Measurements from ENCODE around the gene SVOP. TPM values are rescaled to one million over a fixed set of nuclear protein-coding genes. Genes with fewer than 3 reads are reported as not detected.

SVOP gene
- total and polyA plus RNA-seq, 2 experiments from 2014 or later: 0.10 TPM; not detected in 1

DNA sequence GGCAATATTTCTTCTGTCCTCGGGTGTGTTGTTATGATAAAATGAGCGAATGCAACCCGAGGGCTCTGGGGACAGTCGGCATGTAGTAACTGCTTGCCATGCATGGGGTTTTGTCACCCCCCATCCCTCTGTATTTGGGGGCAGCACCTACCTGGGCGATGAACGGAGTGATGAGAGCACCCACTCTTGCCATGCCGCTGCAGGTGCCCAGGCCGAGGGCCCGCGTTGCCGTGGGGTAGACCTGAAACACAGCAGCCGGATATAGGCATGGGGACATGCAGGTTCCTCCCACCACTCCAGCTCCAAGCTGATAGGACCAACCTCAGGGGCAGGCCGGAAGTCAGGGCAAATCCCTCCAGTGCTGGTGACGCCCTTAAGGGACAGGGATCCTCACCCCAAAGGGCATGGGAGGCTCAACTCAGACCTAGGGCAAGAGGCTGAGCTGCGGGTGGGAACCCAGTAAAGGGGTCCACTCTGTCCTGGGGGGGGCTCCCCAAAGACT lies 105.2 kb downstream of the SVOP start:
- DNase-seq (ENCODE audit: low spot score): no peak
- peaks cover 4% of the 10 kb centered on the region; the same call in 1 of the 3 replicates for H3K4me1 Mint-ChIP-seq
- Histone ChIP-seq H3K79me2 (replicated peaks; ENCODE audit: insufficient read depth) (no peaks in the 10 kb centered on the region), H3F3A (replicated peaks; ENCODE audit: low read depth) (no peaks in the 10 kb centered on the region), H3K36me3 (ENCODE audit: insufficient read depth) (no peaks in the 10 kb centered on the region), H3K27me3 (ENCODE audit: insufficient read depth) (no peaks in the 10 kb centered on the region), H3K4me3 (no peak overlapping the region), H2AFZ (peak overlapping the region; percentile 56; the same call in 1 of the 2 replicates), H3K4me1 (ENCODE audit: insufficient read depth) (no peaks in the 10 kb centered on the region), H3K9me2 (ENCODE audit: insufficient read depth) (no peaks in the 10 kb centered on the region), H3K27ac (ENCODE audit: low read depth) (no peak overlapping the region), H3K4me2 (no peak overlapping the region), H4K20me1 (replicated peaks; ENCODE audit: insufficient read depth) (no peaks in the 10 kb centered on the region)
- no peak for ATAC-seq
- H3K27me3 Mint-ChIP-seq (ENCODE audit: insufficient read depth, low read depth, poor library complexity): peaks cover 8% of the 10 kb centered on the region
- no peaks in the 10 kb centered on the region for H3K36me3 Mint-ChIP-seq (ENCODE audit: low read depth)
- H3K9me3 Mint-ChIP-seq: no peaks in the 10 kb centered on the region; the same call in 2 of the 3 replicates
- TF ChIP-seq, protein P1, sequence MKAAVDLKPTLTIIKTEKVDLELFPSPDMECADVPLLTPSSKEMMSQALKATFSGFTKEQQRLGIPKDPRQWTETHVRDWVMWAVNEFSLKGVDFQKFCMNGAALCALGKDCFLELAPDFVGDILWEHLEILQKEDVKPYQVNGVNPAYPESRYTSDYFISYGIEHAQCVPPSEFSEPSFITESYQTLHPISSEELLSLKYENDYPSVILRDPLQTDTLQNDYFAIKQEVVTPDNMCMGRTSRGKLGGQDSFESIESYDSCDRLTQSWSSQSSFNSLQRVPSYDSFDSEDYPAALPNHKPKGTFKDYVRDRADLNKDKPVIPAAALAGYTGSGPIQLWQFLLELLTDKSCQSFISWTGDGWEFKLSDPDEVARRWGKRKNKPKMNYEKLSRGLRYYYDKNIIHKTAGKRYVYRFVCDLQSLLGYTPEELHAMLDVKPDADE (IDR thresholded peaks at IDR 0.05): no peak
- no peak for TF ChIP-seq JUNB (IDR thresholded peaks at IDR 0.05; ENCODE audit: unreplicated experiment)
- TF ChIP-seq, protein P2, sequence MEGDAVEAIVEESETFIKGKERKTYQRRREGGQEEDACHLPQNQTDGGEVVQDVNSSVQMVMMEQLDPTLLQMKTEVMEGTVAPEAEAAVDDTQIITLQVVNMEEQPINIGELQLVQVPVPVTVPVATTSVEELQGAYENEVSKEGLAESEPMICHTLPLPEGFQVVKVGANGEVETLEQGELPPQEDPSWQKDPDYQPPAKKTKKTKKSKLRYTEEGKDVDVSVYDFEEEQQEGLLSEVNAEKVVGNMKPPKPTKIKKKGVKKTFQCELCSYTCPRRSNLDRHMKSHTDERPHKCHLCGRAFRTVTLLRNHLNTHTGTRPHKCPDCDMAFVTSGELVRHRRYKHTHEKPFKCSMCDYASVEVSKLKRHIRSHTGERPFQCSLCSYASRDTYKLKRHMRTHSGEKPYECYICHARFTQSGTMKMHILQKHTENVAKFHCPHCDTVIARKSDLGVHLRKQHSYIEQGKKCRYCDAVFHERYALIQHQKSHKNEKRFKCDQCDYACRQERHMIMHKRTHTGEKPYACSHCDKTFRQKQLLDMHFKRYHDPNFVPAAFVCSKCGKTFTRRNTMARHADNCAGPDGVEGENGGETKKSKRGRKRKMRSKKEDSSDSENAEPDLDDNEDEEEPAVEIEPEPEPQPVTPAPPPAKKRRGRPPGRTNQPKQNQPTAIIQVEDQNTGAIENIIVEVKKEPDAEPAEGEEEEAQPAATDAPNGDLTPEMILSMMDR (conservative IDR thresholded peaks at IDR 0.05; ENCODE audit: low read depth in 2 of 2): no peak
- H3K4me3 Mint-ChIP-seq: no peak overlapping the region
- no peak overlapping the region for H3K27ac Mint-ChIP-seq

DNA sequence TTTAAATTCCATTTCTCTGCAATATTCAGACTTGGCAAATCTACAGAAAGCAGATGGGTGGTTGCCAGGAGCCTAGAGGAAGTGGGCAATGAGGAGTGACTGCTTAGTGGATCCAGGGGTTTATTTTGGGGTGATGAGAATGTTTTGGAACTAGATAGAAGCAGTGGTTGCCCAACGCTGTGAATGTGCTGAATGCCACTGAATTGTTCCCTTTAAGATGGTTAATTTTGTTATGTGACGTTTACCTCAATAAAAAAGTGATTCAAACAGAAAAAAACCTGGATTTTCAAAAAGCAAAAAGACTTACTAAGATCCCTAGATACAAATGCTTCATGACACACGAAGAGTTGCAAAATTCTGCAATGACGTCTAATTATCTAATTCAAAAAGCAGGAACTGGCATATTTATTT lies 106.7 kb downstream of the SVOP start:
- Histone ChIP-seq H3K79me2 (replicated peaks; ENCODE audit: insufficient read depth) (no peaks in the 10 kb centered on the region), H3K36me3 (ENCODE audit: insufficient read depth) (no peaks in the 10 kb centered on the region), H3K4me2 (no peak overlapping the region), H3K4me1 (ENCODE audit: insufficient read depth) (no peaks in the 10 kb centered on the region), H3F3A (replicated peaks; ENCODE audit: low read depth) (no peaks in the 10 kb centered on the region), H3K9me2 (ENCODE audit: insufficient read depth) (no peaks in the 10 kb centered on the region), H4K20me1 (replicated peaks; ENCODE audit: insufficient read depth) (no peaks in the 10 kb centered on the region), H3K4me3 (no peak overlapping the region), H3K27ac (ENCODE audit: low read depth) (no peak overlapping the region), H2AFZ (no peak overlapping the region), H3K27me3 (ENCODE audit: insufficient read depth) (no peaks in the 10 kb centered on the region)
- no peak for DNase-seq (ENCODE audit: low spot score)
- Mint-ChIP-seq H3K27me3 (ENCODE audit: insufficient read depth, low read depth, poor library complexity) (peaks cover 8% of the 10 kb centered on the region), H3K36me3 (ENCODE audit: low read depth) (no peaks in the 10 kb centered on the region), H3K4me1 (peaks cover 4% of the 10 kb centered on the region; the same call in 1 of the 3 replicates), H3K9me3 (no peaks in the 10 kb centered on the region), H3K27ac (no peak overlapping the region), H3K4me3 (no peak overlapping the region)
- no peak for ATAC-seq
- TF ChIP-seq, protein P2 (conservative IDR thresholded peaks at IDR 0.05; ENCODE audit: low read depth in 2 of 2): no peak
- TF ChIP-seq EZH2phosphoT487 (IDR thresholded peaks at IDR 0.05; ENCODE audit: unreplicated experiment) (no peak), NANOG (IDR thresholded peaks at IDR 0.05; ENCODE audit: borderline replicate concordance) (no peak), POLR2AphosphoS5 (IDR thresholded peaks at IDR 0.05; ENCODE audit: low read depth) (no peak), EZH2 (IDR thresholded peaks at IDR 0.05; ENCODE audit: low read depth, unreplicated experiment) (no peak), JUNB (IDR thresholded peaks at IDR 0.05; ENCODE audit: unreplicated experiment) (no peak), ZNF114 (CRISPR knock-in tag; IDR thresholded peaks at IDR 0.05) (no peak), STAT1 (IDR thresholded peaks at IDR 0.05; ENCODE audit: unreplicated experiment) (no peak), ZNF331 (CRISPR knock-in tag; IDR thresholded peaks at IDR 0.05; ENCODE audit: low read depth) (no peak), CREB1 (CRISPR knock-in tag; IDR thresholded peaks at IDR 0.05; ENCODE audit: low read depth) (no peak)
- TF ChIP-seq, protein P1 (IDR thresholded peaks at IDR 0.05): no peak
- TF ChIP-seq, protein P3, sequence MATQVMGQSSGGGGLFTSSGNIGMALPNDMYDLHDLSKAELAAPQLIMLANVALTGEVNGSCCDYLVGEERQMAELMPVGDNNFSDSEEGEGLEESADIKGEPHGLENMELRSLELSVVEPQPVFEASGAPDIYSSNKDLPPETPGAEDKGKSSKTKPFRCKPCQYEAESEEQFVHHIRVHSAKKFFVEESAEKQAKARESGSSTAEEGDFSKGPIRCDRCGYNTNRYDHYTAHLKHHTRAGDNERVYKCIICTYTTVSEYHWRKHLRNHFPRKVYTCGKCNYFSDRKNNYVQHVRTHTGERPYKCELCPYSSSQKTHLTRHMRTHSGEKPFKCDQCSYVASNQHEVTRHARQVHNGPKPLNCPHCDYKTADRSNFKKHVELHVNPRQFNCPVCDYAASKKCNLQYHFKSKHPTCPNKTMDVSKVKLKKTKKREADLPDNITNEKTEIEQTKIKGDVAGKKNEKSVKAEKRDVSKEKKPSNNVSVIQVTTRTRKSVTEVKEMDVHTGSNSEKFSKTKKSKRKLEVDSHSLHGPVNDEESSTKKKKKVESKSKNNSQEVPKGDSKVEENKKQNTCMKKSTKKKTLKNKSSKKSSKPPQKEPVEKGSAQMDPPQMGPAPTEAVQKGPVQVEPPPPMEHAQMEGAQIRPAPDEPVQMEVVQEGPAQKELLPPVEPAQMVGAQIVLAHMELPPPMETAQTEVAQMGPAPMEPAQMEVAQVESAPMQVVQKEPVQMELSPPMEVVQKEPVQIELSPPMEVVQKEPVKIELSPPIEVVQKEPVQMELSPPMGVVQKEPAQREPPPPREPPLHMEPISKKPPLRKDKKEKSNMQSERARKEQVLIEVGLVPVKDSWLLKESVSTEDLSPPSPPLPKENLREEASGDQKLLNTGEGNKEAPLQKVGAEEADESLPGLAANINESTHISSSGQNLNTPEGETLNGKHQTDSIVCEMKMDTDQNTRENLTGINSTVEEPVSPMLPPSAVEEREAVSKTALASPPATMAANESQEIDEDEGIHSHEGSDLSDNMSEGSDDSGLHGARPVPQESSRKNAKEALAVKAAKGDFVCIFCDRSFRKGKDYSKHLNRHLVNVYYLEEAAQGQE (IDR thresholded peaks at IDR 0.05; ENCODE audit: unreplicated experiment): no peak

Data from GM23338 (cell line).